Measurements from ENCODE around the gene EIF4B. TPM values are rescaled to one million over a fixed set of nuclear protein-coding genes. Genes with fewer than 3 reads are reported as not detected.

Gene EIF4B
- total and polyA plus RNA-seq, 2 experiments from 2014 or later, result 141 to 584 TPM

DNA sequence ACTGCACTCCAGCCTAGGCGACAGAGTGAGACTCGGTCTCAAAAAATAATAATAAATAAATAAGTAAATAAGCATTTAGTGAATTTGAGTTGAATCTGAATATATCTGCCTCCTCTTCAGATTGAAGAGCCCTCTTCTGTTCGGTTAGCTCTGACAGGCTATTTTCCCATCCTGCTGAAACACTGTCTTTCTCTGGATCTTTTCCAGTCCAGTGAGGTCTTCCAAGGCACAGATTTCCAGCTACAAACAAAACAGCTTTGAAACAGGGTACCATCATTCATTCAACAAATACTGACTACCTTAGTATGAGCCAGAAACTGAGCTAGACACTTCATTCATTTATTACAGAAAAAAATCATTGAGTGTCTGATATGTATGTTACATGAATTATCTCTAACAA lies 80.1 kb downstream of the EIF4B start:
- H2AFZ ChIP-seq, result no peak overlapping the region
- H3K27me3 ChIP-seq (ENCODE audit: insufficient read depth), result peaks cover 31% of the 10 kb centered on the region
- H3K9me2 ChIP-seq (ENCODE audit: insufficient read depth), result no peaks in the 10 kb centered on the region
- H3K4me3 ChIP-seq, result no peak overlapping the region
- no peaks in the 10 kb centered on the region for H3K36me3 ChIP-seq (ENCODE audit: insufficient read depth)
- H4K20me1 ChIP-seq (replicated peaks; ENCODE audit: insufficient read depth), result no peaks in the 10 kb centered on the region
- no peak for DNase-seq (ENCODE audit: low spot score)
- TF ChIP-seq, protein P1, sequence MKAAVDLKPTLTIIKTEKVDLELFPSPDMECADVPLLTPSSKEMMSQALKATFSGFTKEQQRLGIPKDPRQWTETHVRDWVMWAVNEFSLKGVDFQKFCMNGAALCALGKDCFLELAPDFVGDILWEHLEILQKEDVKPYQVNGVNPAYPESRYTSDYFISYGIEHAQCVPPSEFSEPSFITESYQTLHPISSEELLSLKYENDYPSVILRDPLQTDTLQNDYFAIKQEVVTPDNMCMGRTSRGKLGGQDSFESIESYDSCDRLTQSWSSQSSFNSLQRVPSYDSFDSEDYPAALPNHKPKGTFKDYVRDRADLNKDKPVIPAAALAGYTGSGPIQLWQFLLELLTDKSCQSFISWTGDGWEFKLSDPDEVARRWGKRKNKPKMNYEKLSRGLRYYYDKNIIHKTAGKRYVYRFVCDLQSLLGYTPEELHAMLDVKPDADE (IDR thresholded peaks at IDR 0.05), result no peak
- no peak for TF ChIP-seq ZNF114 (CRISPR knock-in tag; IDR thresholded peaks at IDR 0.05)
- TF ChIP-seq NANOG (IDR thresholded peaks at IDR 0.05; ENCODE audit: borderline replicate concordance), result no peak
- TF ChIP-seq EZH2phosphoT487 (IDR thresholded peaks at IDR 0.05; ENCODE audit: unreplicated experiment), result no peak
- TF ChIP-seq STAT1 (IDR thresholded peaks at IDR 0.05; ENCODE audit: unreplicated experiment), result no peak
- no peak for TF ChIP-seq EZH2 (IDR thresholded peaks at IDR 0.05; ENCODE audit: low read depth, unreplicated experiment)
- TF ChIP-seq, protein P2, sequence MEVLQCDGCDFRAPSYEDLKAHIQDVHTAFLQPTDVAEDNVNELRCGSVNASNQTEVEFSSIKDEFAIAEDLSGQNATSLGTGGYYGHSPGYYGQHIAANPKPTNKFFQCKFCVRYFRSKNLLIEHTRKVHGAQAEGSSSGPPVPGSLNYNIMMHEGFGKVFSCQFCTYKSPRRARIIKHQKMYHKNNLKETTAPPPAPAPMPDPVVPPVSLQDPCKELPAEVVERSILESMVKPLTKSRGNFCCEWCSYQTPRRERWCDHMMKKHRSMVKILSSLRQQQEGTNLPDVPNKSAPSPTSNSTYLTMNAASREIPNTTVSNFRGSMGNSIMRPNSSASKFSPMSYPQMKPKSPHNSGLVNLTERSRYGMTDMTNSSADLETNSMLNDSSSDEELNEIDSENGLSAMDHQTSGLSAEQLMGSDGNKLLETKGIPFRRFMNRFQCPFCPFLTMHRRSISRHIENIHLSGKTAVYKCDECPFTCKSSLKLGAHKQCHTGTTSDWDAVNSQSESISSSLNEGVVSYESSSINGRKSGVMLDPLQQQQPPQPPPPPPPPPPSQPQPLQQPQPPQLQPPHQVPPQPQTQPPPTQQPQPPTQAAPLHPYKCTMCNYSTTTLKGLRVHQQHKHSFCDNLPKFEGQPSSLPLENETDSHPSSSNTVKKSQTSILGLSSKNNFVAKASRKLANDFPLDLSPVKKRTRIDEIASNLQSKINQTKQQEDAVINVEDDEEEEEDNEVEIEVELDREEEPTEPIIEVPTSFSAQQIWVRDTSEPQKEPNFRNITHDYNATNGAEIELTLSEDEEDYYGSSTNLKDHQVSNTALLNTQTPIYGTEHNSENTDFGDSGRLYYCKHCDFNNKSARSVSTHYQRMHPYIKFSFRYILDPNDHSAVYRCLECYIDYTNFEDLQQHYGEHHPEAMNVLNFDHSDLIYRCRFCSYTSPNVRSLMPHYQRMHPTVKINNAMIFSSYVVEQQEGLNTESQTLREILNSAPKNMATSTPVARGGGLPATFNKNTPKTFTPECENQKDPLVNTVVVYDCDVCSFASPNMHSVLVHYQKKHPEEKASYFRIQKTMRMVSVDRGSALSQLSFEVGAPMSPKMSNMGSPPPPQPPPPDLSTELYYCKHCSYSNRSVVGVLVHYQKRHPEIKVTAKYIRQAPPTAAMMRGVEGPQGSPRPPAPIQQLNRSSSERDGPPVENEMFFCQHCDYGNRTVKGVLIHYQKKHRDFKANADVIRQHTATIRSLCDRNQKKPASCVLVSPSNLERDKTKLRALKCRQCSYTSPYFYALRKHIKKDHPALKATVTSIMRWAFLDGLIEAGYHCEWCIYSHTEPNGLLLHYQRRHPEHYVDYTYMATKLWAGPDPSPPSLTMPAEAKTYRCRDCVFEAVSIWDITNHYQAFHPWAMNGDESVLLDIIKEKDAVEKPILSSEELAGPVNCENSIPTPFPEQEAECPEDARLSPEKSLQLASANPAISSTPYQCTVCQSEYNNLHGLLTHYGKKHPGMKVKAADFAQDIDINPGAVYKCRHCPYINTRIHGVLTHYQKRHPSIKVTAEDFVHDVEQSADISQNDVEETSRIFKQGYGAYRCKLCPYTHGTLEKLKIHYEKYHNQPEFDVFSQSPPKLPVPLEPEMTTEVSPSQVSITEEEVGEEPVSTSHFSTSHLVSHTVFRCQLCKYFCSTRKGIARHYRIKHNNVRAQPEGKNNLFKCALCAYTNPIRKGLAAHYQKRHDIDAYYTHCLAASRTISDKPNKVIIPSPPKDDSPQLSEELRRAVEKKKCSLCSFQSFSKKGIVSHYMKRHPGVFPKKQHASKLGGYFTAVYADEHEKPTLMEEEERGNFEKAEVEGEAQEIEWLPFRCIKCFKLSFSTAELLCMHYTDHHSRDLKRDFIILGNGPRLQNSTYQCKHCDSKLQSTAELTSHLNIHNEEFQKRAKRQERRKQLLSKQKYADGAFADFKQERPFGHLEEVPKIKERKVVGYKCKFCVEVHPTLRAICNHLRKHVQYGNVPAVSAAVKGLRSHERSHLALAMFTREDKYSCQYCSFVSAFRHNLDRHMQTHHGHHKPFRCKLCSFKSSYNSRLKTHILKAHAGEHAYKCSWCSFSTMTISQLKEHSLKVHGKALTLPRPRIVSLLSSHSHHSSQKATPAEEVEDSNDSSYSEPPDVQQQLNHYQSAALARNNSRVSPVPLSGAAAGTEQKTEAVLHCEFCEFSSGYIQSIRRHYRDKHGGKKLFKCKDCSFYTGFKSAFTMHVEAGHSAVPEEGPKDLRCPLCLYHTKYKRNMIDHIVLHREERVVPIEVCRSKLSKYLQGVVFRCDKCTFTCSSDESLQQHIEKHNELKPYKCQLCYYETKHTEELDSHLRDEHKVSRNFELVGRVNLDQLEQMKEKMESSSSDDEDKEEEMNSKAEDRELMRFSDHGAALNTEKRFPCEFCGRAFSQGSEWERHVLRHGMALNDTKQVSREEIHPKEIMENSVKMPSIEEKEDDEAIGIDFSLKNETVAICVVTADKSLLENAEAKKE (CRISPR knock-in tag; IDR thresholded peaks at IDR 0.05), result no peak
- TF ChIP-seq POLR2AphosphoS5 (IDR thresholded peaks at IDR 0.05; ENCODE audit: low read depth), result no peak
- TF ChIP-seq REST (IDR thresholded peaks at IDR 0.05; ENCODE audit: unreplicated experiment), result no peak
- TF ChIP-seq ZNF331 (CRISPR knock-in tag; IDR thresholded peaks at IDR 0.05; ENCODE audit: low read depth), result no peak
- TF ChIP-seq CREB1 (CRISPR knock-in tag; IDR thresholded peaks at IDR 0.05; ENCODE audit: low read depth), result no peak
- TF ChIP-seq JUNB (IDR thresholded peaks at IDR 0.05; ENCODE audit: unreplicated experiment), result no peak
- no peak for TF ChIP-seq CTCF (conservative IDR thresholded peaks at IDR 0.05; ENCODE audit: low read depth in 2 of 2)
- Mint-ChIP-seq H3K9me3 (no peaks in the 10 kb centered on the region; the same call in 2 of the 3 replicates), H3K4me1 (no peaks in the 10 kb centered on the region; the same call in 2 of the 3 replicates), H3K27me3 (ENCODE audit: insufficient read depth, low read depth, poor library complexity) (peaks cover 9% of the 10 kb centered on the region), H3K36me3 (ENCODE audit: low read depth) (no peaks in the 10 kb centered on the region), H3K27ac (no peak overlapping the region), H3K4me3 (no peak overlapping the region)
- no peak for ATAC-seq
- H3K4me1 ChIP-seq (ENCODE audit: insufficient read depth), result no peaks in the 10 kb centered on the region
- no peaks in the 10 kb centered on the region for H3K79me2 ChIP-seq (replicated peaks; ENCODE audit: insufficient read depth)
- no peaks in the 10 kb centered on the region for H3F3A ChIP-seq (replicated peaks; ENCODE audit: low read depth)
- no peak overlapping the region for H3K4me2 ChIP-seq
- H3K27ac ChIP-seq (ENCODE audit: low read depth), result no peak overlapping the region
